HG03558 (cell line): ENCODE measurements around the gene KIF17.

Experiments
- ATAC-seq: cut with Tn5 transposase; IDR thresholded peaks from one replicate; pipeline ENCODE4 v1.9.1; 2021; ENCODE audit warnings: moderate number of reproducible peaks; ENCODE audit not compliant: unreplicated experiment; ENCODE audit errors: extremely low read depth

The KIF17 gene

DNA sequence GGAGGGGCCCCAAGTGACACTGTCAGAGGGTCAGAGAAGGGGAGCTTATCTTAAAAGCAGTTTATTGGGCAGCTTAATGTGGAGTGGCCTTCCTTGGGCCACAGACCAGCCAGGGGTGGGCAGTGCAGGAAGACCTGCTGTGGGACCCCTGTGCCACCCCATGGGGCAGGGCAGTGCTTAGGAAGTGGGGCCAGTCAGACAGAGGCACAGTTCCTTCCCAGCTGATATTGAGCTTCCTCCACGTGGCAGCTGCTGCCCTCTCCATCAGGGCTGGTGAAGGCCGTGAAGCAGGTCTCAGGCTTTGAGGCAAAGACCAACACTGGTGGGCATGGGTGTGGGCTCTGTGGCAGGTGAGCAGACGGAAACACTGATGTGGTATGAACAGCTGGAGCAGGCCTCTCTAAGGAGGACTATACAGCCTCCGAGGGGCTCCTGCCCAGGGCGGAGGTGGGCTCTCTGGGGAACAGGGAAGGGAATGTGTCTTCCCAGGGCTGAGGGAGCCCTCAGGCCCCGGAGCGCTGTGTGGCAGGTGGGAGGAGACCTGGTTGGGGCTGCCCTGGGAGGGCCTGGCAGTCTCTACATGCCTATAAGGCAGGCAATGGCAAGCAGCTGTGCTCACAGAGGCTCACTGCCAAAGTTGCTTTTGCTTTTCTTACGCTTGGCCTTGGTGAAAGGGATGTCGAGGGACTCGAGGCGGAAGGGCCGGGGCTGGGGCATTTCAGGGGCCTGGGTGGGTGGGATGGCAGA lies 53.7 kb downstream of the KIF17 start:
- ATAC-seq = no peak

DNA sequence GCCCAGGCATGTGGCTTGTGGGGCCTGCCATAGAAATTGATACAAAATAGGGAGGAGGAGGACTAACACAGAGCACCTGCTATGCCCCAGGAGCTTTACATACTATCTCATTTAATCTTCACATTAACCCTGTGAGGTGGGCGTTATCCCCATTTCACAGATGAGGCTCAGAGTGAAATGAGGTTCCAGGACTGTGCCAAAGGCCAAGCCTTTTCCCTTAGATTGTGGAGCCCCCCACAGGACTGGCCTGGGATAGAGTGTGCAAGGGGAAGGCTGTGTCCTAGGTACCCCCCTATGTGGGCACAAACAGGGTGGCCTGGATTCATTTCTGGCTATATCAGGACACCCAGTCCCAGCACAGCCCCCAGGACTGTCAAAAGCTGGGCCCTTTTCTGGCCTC lies 54.4 kb downstream of the KIF17 start:
- ATAC-seq = no peak

DNA sequence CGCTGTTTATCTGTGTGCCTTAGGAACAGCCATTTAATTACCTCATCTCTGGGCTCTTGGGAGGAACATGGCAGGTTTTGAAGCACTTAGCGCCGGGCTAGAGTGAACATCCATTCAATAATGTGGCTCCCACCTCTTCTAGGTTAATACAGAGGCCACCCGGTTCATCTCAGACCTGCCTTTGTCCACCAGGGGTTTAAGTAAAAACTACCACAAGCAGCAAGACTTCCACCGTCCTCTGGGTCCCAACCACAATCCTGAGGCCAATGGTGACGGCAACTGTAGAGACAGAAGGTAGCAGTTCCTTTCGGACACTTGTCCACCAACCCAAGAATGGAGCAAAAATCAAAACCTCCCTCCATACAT lies 55.7 kb downstream of the KIF17 start:
- ATAC-seq = no peak

DNA sequence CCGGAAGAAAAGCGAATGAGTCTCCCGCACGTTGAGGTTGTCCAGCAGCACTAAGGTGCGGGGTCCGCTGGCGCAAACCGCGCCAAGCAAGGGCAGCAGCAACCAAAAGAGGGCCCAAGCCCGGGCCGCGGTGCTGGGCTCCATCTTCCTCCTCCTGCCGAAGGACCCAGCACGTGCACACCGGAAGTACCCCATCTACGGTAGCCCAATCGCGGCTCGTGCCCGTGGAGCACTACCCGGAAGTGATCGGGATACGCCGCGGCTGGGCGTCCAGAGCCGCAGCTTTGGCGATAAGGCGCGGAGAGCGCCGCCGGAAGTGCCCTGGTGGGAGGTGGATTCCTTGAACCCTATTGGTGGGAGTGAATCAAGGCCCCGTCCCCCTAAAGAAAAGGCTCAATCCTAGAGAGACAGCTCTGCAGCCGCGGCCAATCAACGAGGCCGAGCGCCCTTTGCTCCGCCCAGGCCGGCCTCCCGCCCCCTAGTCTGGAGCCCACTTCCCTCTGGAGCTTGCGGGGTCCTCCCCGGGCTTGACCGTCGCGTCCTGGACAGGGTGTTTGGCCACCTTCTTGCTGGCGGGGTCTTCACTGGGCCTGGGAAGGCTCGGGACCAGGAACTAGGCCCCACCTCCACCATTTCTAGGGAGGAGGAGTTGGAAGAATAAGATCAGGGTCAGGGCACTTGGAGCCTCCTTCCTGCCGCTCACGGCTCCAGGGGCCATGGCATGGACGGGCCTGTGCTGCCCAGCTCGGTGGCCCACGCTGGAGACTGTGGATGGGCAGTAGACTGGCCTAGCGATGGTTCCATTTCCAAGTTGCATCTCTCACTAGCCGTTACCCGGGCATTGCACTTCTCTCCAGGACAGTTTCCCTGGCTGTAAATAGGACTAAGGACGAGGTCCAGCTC lies 56.3 kb downstream of the KIF17 start, which contains the start of gene DDOST:
DDOST (minus strand) TSS at position 163 of the 903 bp plus-strand sequence; CDS start at position 144, 19 bp downstream.
- peak; percentile 84 for ATAC-seq

DNA sequence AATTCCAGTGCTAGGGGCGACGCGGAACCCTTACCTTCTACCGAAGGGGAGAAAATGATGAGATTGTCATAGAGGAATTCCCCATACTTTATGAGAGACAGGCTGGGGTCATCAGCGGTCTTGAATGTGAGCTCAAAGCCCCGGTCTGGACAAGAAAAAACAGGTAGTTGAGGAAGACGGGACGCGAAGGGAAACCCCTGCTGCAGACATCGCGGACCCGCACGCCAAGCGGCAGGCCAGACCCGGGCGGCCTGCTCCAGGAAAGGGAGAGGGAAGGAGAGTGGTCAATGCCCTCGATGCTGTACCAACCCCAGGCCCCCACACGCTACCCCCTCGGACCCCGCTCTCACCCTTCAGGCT lies 57.0 kb downstream of the KIF17 start:
- no peak for ATAC-seq

DNA sequence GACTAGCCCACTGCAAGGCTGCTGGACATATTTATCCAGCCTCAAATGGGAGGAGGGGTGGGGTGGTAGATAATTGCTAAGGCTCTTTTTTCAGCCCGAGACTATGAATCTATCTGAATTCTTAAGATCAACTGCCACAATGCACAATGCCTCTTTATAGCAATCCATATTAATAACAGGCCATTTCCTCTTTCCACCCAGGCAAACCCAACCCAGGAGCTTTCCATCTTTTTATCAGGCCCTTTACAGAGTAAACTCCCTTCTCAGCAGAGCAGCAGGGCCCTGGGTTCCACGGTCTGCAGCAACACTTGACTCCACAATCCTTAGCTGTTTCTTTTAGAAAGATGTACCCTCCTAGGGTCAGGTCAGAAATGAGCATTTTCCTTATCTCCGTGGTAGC lies 57.4 kb downstream of the KIF17 start:
- ATAC-seq = no peak

DNA sequence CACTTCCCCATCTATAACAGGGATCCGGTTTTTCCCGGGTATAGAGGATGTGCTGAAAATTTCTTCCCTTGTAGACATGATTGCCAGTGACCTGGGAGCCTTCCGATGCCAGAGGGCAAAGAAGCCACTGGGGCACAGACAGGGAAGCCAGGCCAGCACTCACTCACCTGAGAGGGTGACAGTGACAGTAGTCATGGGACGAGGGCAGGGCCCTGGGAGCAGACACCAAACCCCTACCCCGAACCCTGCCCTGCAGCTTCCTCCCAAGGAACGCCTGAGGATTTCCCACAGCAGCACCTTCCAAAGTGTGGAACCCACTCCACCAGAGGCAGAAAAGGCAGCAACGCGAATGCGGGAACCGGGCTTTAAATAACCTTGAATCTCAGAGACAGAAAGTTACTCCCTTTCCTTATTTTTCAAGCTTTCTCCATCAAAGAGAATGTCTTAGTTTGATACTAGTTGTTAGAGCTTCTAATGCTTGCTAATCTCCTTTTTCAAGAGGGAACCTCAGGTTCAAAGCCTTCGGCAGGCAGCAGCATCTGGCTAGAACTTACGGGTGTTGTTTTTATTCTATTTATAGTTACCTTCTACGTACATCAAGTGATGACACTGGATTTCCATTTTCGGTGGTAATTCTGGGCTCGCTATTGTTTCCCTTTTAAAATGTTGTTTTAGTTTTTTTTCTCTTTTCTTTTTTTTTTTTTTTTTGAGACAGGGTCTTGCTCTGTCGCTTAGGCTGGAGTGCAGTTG lies 59.5 kb downstream of the KIF17 start:
- no peak for ATAC-seq

DNA sequence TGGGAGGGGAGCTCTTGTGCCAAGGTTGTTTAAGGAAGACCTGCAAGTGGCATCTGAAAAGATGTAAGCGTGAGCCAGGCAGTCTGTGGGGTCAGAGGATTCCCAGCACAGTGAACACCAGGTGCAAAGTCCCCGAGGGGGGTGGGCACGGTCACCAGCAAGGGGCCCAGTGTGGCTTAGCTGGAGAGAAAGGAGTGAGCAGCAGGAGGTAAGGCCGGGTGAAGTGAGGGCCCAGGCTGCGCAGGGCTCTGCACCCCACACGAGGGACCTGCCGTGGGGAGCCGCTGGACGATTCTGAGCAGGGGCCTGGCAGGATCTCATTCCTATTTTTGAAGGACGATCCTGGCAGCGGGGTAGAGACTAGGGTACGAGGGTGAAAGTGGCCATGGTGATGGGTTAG lies 60.8 kb downstream of the KIF17 start:
- no peak for ATAC-seq

DNA sequence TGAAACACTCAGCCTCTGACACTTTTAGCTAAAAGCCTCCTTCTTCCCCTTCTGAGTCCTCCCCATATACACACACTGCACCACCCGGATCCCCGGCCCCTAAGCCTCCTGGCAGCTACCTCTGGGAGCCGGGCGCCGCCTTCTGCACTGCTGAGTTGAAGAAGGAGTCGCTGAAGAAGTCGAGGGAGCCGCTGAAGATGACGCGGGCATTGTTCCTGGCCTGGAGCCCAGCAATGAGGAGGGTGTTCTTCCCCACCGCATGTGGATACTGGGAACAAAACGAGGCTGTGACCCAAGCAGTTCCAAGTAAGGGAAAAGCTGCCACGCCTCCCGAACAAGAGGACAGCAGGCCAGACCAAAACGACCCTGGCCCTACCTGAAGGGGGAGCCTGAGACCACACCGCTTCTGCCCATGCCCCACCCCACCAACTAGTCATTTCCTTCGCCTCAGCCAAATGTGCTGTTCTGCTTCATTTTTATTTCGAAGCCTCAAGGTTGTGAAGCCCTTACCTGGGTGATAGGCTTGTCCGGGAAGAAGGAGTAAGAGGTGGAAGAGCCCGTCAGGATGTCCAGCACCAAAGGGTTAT lies 63.6 kb downstream of the KIF17 start:
- no peak for ATAC-seq

DNA sequence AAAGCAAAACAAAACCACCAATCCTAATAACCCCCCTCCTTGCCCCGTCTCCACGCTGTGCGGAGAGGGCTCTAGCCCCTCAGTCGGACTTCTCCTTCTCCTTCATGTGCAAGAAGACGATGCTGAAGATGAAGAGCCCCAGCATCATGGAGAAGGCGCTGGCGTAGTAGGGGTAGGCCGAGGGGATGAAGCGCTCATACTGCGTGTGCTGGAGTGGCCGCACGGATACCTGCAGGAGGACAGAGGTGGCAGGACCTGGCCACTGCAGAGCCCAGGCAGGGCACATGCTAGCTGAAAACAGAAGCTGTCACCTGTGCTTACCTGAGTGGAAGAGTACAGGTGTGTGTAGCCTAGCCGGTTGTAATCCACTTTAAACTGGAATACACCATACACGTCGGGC lies 65.5 kb downstream of the KIF17 start:
- ATAC-seq = no peak

DNA sequence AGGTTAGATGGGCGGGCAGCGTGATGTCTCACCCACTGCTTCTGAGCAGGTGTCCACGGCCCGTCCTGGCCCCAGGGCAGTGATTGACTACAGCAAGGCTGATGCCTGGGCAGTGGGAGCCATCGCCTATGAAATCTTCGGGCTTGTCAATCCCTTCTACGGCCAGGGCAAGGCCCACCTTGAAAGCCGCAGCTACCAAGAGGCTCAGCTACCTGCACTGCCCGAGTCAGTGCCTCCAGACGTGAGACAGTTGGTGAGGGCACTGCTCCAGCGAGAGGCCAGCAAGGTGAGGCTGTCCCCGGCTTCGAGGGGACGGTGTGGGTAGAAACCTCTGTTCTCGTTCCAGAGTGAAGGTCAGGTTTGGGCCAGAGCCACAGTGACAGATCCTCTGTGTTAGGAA lies 68.9 kb downstream of the KIF17 start:
- no peak for ATAC-seq

DNA sequence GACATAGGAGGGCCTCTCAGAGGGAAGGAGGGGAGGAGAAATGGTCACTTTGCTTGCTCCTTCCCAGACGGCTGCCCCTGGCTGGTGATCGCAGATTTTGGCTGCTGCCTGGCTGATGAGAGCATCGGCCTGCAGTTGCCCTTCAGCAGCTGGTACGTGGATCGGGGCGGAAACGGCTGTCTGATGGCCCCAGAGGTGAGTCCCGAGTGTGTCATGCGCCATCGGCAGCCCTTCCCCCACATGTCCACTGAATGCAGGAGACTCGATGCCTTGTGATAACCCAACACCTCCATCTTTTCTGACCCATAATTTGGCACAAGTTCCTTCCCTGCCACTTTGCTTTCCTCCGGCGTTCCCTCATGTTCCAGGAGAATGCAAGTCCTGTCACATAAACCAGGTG lies 69.4 kb downstream of the KIF17 start:
- no peak for ATAC-seq

DNA sequence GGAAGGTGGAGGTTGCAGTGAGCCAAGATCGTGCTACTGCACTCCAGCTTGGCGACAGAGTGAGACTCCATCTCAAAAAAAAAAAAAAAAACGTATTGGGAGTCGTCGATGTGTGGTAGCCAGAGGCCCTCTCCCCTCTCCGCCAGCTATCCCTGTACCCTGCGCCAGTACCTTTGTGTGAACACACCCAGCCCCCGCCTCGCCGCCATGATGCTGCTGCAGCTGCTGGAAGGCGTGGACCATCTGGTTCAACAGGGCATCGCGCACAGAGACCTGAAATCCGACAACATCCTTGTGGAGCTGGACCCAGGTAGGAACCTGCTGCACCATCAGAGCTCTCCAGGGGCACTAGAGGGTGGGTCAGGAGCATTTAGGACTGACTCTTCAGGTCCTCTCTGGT lies 72.4 kb downstream of the KIF17 start:
- no peak for ATAC-seq

DNA sequence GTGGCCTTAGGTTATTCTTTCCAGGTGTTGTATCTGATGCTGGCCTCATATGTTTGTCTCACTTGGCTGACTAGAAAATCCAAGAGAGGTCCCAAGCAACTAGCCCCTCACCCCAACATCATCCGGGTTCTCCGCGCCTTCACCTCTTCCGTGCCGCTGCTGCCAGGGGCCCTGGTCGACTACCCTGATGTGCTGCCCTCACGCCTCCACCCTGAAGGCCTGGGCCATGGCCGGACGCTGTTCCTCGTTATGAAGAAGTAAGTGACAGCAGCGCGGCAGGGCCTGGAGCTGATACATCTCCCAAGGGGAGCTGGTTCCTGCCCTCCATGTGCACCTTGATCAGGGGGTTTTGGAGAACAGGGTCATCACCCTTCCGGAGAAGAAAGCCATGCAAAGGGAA lies 73.4 kb downstream of the KIF17 start:
- ATAC-seq = no peak

DNA sequence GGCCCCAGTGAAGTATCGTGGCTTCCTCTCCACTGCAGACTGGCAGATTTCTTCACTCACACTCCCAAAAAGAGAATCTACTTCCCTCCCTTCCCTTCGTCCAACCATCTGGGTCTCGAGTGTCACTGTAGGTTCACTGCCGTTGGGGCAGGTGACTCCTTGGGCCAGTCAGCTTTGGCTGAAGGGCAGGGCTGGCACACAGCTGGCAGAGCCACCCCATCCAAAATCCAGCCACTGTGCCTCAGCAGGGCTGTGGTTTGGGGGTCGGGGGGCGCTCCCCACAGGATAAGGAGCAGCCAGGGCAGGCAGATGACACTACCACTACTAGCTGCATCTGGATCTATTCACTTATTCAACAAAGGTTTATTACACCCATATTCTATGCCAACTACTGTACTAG lies 74.7 kb downstream of the KIF17 start:
- no peak for ATAC-seq

DNA sequence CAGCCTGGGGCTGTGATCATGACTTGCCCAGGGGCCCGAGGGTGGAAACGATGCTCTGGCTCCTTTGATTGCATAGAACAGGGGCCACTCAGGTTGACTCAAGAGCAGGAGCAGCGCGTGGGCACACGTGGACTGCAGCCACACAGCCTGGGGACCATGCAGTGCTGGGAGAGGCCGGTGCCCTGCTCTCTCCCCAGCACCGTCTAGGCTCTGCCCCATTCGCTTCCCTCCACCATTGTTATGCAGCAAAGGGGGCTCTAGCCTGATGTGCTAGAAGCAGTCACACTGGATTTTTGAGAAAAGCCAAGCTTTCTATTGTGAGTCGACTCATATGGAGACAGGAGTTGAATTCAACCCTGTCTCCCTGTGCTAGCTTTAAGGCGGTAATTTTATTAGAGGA lies 75.8 kb downstream of the KIF17 start:
- ATAC-seq = no peak

DNA sequence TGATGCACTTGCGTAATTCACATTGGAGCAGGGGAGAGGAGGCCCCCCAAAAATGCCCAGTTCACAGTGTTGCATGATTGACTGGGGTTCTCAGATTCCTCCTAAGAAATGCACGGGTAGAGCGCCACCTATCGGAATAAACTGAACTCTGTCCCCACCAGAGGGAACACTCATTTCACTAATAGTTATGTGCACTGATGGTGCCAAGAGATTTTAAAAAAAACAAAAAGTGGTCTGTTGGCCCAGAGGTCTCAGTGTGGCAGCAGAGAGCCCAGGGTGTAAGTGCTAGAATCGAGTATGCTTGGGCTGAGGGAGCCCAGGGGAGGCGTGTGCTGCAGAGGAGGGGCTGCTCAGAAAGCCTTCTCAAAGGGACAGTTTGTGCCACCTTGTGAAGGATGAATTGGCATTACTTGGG lies 77.6 kb downstream of the KIF17 start:
- no peak for ATAC-seq

DNA sequence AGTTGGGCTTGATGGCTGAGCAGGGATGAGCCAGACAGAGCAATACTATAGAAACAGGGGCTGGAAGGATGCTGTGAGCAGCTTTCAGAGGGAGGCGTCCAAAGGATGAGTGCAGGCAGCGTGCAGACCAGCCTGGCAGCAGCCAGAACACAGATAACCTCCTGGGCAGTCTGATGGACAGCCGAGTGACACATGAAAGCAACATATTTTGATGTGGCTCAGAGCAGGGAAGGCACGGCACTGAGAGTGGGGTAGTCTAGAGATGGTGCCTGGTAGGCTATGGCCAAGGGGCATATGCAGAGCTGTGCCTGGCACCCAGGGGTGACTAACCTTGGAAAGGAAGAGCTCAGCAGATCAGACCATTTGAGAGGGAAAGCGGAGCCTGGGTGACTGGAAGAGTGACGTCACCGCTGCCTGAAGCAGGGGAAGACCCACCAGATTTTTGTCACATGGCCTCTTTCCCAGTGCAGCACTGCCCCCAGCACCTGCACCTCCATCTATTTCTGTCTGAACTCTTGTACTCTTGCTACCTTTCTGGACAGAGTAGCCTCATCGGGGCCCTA lies 80.9 kb downstream of the KIF17 start:
- ATAC-seq = no peak

DNA sequence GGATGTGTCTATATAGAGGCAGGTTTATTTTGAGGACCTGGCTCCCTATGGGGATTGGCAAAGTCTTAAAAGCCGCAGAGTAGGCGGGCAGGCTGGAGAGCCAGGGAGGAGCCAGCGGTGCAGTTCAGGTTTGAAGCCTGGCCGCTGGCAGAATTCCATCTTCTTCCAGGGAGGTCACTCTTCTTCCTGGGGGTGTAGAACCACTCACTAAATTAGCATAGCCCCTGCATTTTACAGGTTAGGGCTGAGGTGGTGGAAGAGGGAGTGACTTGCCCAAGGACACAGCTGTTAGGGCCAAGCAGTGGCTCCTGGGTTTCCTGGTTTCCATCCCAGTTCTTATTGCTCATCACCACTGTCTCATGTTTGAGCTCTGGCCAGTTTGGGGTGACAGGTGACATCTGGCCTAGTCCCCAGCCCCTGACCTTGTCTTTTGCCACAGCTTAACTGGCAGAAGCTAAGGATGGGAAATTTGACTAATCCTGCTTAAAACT lies 83.2 kb downstream of the KIF17 start:
- no peak for ATAC-seq

DNA sequence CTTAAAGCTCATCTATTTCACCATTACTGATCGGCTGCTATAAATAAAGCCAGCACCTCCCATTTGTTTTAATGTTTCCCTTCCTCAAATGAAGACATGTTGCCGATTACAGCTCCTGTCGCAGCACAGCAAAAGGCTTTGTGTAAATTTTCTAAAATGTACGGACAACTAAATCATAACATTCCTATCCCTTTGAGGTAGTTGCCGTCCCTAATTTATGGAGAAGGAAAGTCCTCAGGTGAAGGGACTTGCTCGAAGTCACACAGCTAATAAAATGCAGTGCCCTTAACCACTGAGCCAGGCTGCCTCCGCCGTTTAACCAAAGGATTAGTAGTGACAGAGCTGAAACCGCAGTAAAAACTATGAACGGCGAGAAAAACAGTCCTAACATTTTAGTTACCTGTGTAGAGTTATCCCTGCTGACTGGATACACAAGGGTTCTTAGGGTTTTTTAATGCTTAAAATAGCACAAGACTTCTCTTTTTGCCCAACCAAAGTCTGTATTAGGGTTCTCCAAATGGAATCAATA lies 83.7 kb downstream of the KIF17 start:
- ATAC-seq = no peak
